Suprapubic skin (tissue), 4 donors: Measurements from ENCODE around the gene IL37.
"Not testable (repeated sequence)": the region's sequence is repeated elsewhere in the genome, so short reads cannot be mapped to it uniquely, and the experiment has no call there.

Source experiments
- EP300 ChIP-seq: sonication (generic); formaldehyde crosslinking; IDR thresholded peaks from one replicate; pipeline ENCODE4 v1.6.1; 2017; ENCODE audit warnings: antibody characterized with exemption
- POLR2A ChIP-seq, 2 donors: fragments of 450-650 bp; IDR thresholded peaks; one replicate each; pipeline ENCODE4 v1.6.1; 2017; ENCODE audit warnings: antibody characterized with exemption in 2 of 2, mild to moderate bottlenecking in 2 of 2, moderate library complexity in 2 of 2
- POLR2AphosphoS5 ChIP-seq, 3 donors: sonication (generic); formaldehyde crosslinking; IDR thresholded peaks; one replicate each; pipeline ENCODE4 v1.6.1; 2017; ENCODE audit warnings: antibody characterized with exemption in 3 of 3
- TF ChIP-seq, protein P1 (sequence below), 2 donors: fragments of 200-600 bp in 1 of 2; fragments of 450-650 bp in 1 of 2; sonication (generic) in 1 of 2; IDR thresholded peaks; one replicate each; pipeline ENCODE4 v1.5.1; 2016 to 2019; ENCODE audit warnings: antibody characterized with exemption in 2 of 2, mild to moderate bottlenecking in 1 of 2, moderate library complexity in 1 of 2

DNA sequence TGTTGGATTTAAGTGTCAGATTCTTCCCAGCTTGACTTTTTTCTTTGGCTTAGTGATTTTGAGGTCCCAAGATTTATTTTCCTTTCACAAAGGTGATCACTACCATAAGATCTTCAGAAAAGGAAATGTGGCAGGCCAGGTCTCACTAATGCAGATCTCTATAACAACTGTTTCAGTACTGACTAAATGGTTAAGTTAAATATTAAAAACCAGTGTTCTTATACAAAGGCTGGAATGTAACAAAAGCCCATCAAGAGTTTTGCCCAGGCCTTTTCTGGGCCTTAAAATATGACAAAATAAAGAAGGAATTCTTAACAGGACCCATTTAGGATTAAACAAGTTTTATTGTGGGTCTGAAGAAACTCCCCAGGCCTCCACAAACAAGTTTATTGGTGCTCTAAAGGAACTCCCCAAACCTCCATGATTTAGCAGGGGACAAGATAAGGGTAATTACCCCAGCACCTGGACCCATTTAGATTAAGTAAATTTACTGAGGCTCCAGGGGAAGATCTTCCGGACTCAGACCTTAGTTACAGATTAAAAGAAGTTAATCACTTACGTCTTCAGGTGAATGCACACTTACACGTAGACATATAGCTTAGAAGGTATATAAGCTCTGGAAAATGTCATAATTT is 9.4 kb upstream of the IL37 start:
- TF ChIP-seq, protein P1, sequence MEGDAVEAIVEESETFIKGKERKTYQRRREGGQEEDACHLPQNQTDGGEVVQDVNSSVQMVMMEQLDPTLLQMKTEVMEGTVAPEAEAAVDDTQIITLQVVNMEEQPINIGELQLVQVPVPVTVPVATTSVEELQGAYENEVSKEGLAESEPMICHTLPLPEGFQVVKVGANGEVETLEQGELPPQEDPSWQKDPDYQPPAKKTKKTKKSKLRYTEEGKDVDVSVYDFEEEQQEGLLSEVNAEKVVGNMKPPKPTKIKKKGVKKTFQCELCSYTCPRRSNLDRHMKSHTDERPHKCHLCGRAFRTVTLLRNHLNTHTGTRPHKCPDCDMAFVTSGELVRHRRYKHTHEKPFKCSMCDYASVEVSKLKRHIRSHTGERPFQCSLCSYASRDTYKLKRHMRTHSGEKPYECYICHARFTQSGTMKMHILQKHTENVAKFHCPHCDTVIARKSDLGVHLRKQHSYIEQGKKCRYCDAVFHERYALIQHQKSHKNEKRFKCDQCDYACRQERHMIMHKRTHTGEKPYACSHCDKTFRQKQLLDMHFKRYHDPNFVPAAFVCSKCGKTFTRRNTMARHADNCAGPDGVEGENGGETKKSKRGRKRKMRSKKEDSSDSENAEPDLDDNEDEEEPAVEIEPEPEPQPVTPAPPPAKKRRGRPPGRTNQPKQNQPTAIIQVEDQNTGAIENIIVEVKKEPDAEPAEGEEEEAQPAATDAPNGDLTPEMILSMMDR (IDR thresholded peaks at IDR 0.05), result not testable (repeated sequence)
- not testable (repeated sequence) for TF ChIP-seq POLR2AphosphoS5 (IDR thresholded peaks at IDR 0.05); EP300; POLR2A (IDR thresholded peaks at IDR 0.05)
